Stimulated activated CD8-positive, alpha-beta memory T cell treated with anti-CD3 and anti-CD28 coated beads, Interleukin-7, amount 100 ng/mL, for 1 hour (primary cell): Measurements from ENCODE around the gene GALNS.

Experiments used
- DNase-seq, 2 donors: peaks; one replicate each; pipeline ENCODE4 v3.0.0-alpha.2; 2020; ENCODE audit warnings: low read depth in 2 of 2

The GALNS gene

DNA sequence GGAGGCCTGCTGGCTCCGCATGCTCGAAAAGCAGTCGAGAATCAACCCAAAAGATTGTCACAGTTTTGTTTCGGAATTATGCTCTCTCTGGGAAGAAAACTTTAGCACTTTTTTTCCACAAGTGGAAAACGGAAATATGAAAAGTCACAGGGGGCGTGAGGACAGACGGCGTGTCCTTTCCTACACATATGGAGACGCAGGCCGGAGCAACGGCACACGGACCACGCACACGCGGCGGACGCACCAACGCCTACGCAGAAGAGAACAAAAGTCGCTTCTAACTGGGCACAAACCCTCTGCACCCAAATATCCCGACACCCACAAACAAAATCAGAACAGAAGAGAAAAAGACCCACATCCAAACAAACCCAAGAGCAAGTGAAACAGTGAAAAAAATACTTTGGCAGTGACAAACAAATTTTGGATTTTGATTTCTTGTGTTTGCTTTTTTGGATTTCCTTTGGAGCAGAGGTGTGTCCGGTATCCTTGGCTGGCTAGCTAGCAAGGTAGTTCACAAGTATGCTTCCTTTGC lies 19.0 kb upstream of the GALNS start:
- no peak for DNase-seq

DNA sequence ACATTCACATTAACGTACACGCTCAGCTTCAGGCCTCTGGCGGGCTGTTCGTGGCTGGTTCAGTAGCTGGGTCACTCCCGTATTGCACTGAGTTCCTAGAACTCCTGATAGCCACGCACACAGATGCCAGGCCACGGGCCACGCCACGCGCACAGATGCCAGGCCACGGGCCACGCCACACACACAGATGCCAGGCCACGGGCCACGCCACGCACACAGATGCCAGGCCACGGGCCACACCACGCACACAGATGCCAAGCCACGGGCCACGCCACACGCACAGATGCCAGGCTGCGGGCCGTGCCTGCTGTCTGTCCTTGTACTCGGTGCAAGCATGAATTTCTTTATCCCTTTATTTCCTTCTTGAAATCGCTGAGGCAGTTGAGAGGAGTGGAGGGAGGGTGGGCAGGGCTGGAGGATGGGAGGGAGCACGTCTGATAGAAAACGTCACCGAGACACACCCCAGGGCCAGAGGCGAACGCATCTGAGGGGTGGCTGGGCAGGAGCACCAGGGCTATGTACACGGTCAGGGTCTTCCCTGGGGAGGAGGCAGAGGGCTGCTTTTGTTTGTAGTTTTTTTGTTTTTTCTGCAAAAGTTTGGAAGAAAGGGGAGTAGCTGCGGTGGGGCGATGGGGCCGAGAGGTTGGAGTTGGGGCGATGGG lies 18.3 kb upstream of the GALNS start:
- no peak for DNase-seq

DNA sequence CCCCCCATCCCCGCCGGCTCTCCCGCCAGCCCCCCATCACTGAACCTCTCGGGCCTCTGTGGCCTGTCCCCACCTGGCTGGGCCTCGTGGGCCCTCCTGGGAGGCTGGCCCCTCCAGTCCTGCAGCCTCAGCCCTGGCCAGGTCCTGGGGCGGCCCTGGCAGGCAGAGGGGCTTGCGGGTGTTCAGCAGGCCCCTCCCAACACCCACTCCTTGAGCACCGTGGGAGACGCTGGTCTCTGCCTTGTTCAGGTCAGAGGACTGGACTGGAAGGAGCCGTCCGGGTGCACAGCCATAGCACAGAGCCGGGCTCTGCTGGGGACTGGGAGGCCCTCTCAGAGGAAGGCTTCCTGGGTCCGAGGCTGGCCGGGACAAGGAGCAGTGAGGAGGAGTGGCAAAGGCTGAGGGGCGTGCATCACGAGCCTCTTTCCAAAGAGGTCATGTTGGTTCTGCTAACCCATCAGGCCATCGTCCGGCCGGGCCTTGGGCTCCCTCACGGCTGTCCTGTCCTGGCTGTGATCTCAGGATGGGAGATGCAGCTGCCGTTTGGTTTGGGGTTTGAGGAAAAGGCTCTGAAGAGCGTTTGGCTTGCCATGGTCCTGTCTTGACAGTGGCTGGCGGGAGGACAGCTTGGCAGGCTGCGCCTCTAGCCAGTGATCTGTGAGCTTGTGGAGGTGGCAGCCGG lies 16.0 kb upstream of the GALNS start:
- no peak for DNase-seq

DNA sequence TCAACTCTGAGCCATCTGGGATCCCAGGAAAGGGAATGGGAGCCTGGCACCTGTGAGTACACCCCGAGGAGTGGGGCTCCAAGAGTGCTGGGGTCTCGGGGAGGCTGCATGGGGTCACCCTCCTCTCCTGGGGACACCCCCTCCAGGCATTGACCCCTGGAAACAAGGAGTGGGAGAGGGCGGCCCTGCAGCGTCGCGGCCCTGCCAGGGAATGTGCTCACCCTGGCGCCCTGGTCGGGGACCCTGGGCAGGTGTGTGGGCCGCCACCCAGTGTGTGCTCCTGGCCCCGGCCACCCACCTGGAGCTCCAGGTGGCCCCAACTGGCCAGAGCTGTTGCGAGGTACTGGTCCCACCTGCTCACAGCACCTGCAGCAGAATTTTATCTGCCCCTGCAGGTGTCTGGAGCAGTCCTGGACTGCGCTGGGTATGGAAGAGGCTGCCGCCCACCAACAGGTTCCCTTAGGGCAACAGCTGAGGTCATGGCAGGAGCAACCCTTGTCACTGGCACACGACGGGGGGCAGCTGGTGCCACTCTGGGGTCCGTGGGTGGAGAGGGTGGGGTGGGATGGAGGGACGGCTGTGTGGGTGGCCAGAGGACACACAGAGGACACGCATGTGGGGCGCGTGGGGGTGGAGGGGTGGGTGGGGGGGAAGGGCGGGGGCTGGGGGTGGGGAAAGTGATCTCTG lies 15.1 kb upstream of the GALNS start:
- DNase-seq = no peak

DNA sequence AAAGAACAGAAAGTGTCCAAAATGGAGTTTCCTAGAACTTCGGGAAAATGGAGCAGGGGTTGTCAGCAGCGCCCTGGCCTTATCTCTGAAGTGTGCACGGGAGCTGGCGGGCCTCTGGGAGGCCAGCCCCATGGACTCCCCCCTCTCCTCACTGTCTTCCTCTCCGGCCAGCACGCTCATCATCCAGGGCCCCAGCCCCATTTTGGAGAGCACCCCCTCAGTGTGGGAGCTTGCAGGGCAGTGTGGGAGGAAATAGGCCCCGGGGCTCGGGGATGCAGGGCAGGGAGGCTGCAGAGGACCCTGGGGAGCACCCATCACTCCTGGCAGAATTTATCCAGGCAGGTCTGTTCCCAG lies 14.6 kb upstream of the GALNS start:
- no peak for DNase-seq

DNA sequence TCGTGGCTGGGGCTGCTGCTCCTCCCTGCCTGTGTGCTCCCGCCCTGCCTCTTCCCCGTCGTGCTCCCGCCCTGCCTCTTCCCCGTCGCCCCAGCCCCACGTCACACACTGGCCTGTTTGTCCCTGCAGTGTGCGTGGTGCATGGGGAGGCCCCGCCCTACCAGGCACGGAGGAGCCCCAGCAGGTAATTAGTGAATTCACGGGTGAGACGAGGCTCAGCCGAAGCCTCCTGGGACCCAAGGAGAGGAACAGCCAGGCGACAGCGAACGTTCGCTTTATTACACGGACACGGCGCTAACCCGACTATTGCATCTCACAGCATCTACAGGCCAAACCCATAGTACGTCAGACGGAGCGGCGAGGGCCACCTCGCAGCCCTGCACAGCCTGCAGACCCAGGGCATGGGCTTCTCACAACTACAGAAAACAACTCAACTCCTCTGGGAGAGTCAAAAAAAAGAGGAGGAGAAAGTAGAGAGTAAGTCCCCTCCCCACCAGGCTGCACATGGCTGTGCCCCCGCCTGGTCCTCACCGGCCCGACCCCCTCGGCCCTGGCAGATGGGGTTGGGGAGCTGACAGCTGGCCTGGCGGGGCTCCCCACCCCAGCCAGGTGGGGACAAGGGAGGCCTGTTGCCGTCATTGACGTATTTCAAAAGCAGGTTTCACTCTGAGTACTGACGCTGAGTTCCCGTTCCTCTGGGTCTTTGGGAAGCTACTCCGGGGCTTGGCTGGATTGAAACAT lies 14.0 kb upstream of the GALNS start:
- DNase-seq = no peak

DNA sequence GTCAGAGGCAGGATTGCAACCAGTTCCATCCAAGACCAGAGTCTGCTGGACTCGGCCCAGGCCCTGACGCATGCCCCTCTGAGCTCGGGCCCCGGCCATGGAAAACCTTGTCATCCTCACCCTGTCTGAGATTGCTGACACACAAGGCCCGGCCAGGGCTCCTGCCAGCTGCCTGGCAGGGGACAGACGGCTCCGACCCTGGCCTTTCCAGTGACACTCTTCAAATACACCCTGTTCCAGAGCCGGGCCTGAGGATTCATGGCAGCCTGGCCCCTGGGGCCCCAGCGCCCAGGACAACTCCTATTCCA lies 12.9 kb upstream of the GALNS start:
- no peak for DNase-seq

DNA sequence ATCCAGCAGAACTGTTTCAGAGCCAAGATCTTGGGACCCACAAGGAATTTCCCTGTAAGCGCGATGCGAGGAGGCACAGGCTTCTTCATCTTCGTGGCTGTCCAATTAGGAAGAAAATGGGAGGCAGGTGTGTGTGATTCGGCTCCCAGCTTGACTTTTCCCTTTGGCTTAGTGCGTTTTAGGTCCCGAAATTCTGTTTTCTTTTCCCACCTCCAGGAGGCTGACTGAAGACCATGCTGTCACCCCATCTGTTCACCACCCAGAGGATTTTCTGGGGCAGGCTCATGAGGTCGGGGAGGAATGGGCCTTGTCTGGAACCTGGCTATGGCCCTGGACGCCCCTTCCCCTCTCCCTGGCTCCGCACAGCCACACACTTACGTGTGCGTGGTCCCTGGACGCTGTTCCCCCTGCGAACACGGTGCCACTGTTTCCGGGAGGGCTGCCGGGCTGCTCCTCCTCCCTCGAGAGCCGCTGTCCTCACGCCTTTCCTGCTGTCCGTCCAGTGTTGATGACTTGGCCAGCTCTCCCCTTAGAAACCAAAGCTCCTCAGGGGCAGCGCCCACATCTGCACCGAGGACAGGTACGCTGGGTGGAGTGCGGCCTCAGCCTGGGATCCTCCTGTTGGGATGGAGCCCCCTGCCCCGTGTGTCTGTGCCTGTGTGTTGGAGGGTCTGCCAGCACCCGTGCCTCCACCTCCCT lies 12.4 kb upstream of the GALNS start:
- DNase-seq = no peak

DNA sequence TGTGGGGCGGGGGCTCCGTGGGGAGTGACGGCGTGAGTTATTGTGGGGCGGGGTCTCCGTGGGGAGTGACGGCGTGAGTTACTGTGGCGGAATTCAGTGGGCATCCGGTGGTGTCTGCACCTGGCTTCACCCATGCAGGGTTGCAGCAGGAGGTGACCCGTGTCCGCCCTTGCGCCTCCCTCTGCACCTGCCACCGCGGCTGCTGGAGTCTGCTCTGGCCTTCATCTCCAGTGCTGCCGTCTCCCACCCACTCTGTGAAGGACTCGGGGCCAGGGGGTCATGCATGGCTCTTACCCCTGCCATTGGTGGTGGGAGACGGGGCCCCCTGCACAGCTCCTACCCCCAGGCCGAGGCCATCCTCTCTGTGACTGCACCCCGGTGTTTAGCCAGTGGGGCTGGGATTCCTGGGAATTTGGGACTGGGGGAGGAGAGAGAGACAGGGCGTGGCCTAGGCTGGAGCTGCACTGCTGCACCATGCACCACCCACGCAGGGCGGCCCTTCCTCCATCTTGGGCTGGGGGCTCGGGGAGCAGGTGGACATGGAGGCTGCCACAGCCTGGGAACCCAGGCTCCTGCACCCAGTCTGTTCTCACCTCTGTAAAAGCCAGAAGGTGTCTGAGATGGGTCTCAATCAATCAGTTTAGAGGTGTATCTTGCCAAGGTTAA lies 11.0 kb upstream of the GALNS start:
- DNase-seq = no peak

DNA sequence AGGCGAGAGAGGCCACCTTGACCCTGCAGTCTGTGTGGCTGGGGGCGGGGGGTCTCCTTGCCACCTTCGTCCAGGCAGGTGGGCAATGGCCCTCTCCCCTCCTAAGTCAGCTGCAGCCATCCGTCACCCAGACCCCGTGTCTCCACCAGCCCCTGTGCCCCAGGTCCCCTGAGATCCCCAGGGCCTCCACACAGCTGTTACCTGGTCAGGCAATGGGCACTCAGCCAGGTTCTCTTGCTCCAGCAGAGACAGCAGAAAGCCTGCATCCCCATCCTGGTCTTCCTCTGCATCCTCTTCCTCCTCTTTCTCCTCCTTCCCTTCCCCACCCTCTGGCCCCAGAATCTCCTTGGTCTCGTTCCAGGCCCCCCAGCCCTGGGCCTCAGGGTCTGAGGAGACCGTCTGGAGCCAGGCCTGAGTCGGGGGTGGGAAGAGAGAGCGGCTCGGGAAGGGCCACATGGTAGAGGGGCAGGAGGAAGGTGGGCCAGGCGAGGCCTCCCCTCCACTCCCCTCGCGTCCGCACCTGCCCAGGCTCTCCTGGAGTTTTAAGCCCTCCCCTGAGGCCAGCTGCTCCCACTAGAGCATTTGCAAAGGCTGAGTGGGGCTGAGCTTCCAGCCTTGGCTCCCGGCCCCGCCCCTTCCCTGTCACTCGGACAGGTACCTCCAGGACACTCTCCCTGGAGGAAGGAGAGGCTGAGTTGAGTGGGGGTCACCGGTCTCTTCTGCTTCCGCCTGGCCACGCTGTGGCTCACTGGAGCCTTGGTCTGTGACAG lies 9.6 kb upstream of the GALNS start, which contains the start of gene PABPN1L:
TSS of gene PABPN1L (minus strand) at position 510 of the 770 bp plus-strand sequence. CDS start at position 456, 54 bp downstream.
- DNase-seq = no peak

DNA sequence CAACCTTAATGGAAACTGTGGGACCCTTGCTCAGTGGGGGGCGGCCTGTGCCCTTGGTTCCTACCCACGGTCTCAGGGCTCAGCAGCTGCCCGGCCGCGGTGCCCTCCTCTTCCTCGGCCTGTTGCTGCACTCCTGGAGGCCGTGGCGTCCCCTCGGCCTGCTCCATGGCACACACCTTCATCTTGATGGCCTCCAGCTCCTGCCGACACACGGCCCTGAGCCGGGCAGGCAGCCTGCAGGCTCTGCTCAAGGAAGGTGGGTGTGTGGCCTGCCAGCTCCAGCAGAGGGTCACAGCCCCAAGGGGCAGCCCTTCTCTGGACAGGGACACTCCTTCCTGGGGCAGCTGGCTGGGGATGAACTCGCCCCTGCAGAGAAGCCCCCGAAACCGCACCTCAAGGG lies 9.0 kb upstream of the GALNS start:
- DNase-seq = no peak

DNA sequence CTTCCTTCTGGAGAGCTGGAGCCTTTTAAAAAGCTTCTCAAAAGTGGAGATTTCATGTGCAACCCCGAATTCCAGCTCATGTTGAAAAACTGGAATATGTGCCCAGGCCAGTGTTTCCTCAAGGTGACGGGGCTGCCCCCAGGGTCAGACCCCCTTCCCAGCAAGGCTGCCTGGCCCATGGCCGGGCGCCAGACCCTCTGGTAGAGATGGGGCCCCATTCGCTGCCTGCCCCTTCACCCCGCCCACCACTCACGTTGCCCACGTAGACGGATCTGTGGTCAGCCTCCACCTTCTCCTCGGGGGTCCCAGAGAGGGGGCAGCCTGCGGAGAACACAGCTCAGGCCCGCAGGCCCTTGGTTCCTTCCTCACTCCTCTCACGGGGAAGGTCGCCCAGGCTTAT lies 8.6 kb upstream of the GALNS start:
- no peak for DNase-seq

DNA sequence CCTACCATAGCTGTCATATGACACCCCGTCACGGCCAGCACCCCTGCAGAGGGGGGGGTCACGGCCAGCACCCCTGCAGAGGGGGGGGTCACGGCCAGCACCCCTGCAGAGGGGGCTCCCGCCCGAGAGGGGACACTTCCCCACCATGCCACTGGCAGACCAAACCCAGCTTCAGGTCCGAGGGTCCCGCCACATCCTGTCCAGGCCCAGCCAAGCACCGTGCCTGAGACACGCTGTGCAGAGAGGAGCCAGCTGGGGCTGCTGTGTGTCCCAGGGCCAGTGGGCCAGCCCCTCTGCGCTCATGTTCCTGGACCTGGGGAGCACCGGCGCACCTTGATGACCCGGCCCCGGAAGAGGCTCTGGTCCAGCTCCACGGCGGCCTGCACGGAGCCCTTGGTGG lies 7.8 kb upstream of the GALNS start:
- no peak for DNase-seq

DNA sequence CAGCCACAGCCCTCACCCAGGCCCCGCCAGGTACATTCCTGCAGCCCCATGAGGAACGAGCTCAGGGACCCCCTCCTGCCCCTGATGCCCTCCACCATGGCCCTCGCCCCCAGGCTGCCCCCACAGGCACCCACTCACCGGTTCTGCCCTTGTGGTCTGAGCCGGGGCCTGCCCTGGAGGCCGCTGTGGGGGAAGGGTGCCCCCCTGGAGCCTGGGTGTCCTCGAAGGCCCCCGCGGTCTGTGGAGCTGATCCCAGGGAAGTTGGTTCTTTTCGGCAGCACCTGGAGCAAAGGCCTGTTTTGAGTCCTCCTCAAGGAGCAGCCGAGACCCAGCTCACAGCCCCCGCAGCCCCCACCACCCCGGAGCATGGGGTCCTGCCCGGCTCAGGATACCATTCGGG lies 7.4 kb upstream of the GALNS start:
- DNase-seq = no peak

DNA sequence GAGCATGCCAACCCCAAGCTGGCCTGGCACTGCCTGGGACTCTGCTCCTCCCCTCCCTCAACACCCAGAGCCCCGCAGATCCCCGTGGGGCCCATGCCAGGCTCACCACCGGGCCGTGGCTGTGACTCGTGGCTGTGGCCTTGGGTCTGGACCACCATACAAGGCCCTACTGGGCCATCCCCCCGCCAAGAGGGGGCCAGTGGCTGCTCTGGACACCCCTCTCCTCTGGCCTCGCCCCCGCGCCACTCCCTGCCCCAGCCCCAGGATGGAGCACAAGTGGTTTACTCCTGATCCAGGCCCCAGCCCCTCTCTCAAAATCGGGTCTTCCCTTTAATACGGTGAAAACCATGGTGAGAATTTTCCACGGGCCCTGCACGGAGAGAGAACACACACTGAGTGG lies 6.7 kb upstream of the GALNS start:
- DNase-seq = no peak

DNA sequence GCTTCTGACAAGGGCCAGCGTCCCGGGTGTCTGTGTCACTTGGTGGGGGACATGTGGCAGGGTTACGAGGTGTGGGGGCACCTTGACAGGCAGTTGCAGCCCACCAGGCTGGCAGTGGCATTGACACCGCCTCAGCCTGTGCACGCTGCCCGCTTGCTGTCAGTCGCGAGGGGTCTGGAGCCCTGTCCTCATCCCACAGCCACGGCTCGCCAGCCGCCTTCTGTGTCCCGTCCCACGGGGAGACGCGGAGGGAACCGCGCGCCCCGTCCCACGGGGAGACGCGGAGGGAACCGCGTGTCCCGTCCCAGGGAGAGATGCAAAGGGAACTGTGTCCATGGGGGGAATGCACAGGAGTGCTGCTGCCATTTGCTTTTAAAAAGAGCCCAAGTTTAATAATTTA lies 6.2 kb upstream of the GALNS start:
- DNase-seq = no peak

DNA sequence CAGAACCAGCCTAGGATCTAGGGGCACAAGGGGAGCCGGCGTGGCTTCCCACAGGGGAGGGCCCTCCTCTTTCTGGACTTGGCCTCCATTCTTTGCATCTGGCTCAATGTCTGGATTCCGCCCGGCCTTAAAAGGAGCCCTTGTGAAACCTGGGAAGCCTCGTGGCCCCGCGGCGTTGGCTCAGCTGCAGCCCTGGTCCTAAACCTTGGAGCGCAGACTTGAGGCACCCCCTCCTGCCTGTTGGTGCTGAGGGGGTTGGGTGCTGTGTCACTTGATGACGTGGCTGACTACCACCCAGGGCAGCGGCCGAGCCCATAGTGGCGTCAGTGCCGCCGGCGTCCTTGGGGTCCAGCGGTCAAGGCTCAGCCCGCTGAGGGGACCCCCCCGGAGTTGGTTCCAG lies 4.6 kb upstream of the GALNS start:
- DNase-seq = no peak

DNA sequence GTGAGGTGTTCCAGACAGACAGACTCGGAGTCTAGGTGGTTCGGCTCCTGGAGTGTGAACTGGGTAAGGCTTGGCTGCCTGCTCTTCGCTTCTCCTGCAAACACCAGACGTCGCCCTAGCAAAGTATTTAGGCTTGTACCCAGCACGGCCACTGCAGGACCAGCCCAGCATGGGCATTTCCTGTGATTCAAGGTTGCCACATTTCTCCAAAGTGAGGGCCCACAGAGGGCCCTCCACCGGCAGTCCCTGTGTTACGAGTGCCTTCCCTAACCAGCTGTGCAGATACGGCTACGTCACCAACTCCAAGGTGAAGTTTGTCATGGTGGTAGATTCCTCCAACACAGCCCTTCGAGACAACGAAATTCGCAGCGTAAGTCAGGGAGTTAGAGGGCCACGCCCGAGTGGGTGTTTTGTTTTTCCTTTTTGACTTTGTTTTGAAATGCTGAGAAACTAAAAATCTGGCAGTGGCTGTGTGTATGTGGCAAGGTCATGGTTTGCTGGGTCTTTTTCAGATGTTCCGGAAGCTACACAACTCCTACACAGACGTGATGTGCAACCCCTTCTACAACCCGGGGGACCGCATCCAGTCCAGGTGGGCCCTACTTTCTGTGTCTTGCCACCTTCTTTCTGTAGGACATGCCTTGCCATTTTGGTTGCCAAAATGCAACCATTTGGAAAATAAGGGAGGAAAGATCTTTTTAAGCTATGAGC lies 2.8 kb upstream of the GALNS start:
- no peak for DNase-seq

DNA sequence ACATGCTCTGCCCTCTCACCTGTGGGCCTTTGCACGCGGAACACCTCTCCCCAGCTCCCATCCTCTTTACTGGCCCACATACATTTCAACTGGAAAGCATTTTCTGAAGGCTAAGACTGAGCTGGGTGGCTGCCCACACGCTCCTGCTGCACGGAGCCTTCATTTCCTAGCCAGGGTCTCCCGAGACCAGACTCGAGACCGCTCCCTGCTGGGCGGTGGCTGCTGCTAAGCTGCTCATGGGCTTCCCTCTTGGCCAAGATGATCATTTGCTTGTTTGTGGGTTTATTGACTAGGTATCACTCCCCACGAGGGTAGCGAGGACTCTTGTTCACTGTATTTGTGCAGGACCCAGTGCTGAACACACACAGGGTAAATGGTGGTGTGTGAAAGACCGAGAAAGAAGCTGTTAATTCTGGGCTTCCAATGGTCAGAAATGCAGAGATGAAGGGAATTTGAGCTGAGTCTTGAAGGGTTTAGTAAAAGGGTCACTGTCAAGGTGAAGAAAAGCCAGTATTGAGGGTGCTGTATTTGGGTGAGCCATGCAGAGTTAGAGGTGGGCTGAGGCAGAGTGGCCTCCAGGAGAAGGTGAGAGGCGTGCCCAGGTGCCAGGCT lies 1.1 kb upstream of the GALNS start:
- peak; percentile 47 to 48 for DNase-seq
